Activated CD4-positive, CD25-positive, alpha-beta regulatory T cell treated with anti-CD3 and anti-CD28 coated beads, Interleukin-2, amount 50 U/mL, for 72 hours (primary cell): Measurements from ENCODE around the gene TMOD3.

ENCODE experiments used
- DNase-seq: peaks from one replicate; pipeline ENCODE4 v3.0.0; 2021

TMOD3 gene

DNA sequence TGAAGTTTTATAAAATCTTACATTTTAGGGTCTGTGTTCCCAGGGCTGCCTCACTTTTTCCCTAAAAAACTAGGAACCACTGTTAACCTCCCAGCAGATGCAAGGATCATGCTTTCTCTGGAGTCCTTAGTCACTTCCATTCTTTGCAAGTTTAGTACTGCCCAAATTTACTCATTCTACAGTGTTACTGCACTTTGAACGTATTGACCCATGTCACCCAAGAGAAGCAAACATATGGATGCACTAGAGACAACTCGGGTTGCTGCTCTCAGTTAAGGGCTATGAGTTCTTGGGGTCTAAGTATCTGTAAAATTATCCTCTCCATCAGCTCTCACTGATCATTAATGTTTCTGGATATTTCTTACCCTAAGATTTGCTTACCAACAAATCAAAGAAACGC, 83.1 kb downstream of the TMOD3 start:
- no peak for DNase-seq

- DNase-seq = no peak
Observed at GRCh38 chr15:51917493-51917892, 88.0 kb downstream of the TMOD3 start.

- no peak for DNase-seq
Observed at GRCh38 chr15:51924156-51925068, 95.0 kb downstream of the TMOD3 start.

DNA sequence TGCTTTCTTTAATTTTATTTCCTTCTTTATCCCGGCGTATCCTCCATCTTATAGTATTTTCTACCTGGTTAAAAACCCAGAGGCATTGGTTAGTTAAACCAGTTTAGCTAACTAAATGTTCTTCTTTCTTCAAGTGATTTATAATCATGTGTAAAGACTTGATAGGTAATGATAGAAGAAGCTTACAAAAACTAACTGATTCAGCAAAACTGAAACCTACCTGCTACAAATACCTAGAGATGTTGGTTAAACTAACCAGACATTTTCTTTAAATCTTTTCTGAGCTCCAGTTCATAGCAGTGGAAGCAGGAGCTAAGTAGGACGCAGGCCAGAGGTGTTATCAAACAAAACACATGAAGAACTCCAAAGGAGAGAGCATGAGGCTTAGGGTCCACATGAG, 97.4 kb downstream of the TMOD3 start:
- no peak for DNase-seq

- DNase-seq = no peak
Observed at GRCh38 chr15:51931016-51931415, 101.6 kb downstream of the TMOD3 start.

- no peak for DNase-seq
Observed at GRCh38 chr15:51931638-51932037, 102.2 kb downstream of the TMOD3 start.

- no peak for DNase-seq
Observed at GRCh38 chr15:51932161-51932560, 102.7 kb downstream of the TMOD3 start.

- DNase-seq = no peak
Observed at GRCh38 chr15:51935466-51936104, 106.1 kb downstream of the TMOD3 start.

DNA sequence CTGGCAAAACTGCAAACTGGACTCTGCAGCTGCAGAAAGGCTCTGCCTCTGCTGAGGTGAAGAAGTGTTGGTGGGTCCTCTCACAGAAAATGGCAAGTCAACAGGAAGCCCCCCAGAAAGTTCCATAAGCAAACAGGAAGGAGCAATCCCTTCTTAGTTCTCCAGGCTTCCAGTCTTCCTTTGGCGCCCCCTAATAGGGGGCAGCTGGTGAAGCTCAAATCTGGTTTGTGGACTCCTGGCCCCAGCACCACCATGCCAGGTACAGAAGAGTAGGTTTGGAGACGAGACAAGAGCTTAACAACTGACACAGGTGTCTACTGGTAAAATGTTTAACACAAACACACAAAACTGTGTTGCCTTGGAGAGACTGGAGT, 106.6 kb downstream of the TMOD3 start:
- no peak for DNase-seq

DNA sequence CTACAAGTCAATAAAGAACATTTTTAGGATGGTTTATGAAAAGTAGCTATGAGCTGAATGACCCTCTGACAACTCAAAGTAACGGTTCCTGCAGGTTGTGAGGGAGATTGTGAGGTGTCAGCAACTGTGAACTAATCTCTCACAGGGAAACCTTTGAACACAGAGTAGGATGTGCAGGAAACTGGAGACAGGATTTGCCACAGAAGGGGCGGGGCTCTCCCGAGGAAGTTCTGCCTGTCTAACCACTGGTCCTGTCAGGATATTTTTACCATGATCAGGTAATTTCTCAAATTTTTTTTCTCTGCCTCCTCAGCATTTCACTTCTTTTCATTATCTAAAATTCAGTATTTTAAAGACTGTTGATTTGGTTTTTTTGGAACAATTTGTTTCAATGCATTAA, 108.8 kb downstream of the TMOD3 start:
- no peak for DNase-seq

- DNase-seq = no peak
Observed at GRCh38 chr15:51939216-51939615, 109.8 kb downstream of the TMOD3 start.

- DNase-seq = no peak
Observed at GRCh38 chr15:51947124-51947523, 117.7 kb downstream of the TMOD3 start.

- DNase-seq = no peak
Observed at GRCh38 chr15:51952805-51953204, 123.4 kb downstream of the TMOD3 start.

- no peak for DNase-seq
Observed at GRCh38 chr15:51955504-51955903, 126.1 kb downstream of the TMOD3 start.
